ENCODE results near the gene TMBIM4. TPM values are rescaled to one million over a fixed set of nuclear protein-coding genes. Genes with fewer than 3 reads are reported as not detected.

TMBIM4 gene
- total RNA-seq, 2 experiments from 2014 or later = 24.1 to 24.2 TPM

DNA sequence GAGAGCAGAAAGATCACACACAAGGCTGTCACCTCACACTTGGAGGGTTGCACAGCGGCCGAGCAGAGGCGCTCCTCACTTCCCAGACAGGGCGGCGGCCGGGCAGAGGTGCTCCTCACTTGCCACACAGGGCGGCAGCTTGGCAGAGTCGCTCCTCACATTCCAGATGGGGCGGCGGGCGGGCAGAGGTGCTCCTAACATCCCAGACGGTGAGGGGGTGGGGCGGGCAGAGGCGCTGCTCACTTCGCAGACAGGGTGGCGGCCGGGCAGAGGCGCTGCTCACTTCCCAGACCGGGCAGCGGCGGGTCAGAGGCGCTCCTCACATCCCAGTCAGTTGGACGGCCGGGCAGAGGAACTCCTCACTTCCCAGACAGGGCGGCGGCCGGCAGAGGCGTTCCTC is 9.1 kb downstream of the TMBIM4 start:
- Mint-ChIP-seq H3K4me1 (ENCODE audit: low read depth) (peaks cover 84% of the 10 kb centered on the region), H3K27ac (no peak overlapping the region), H3K27me3 (no peaks in the 10 kb centered on the region), H3K4me3 (no peak overlapping the region), H3K36me3 (ENCODE audit: low read depth) (peaks cover 84% of the 10 kb centered on the region), H3K9me3 (peaks cover 13% of the 10 kb centered on the region)
- TF ChIP-seq, protein P1, sequence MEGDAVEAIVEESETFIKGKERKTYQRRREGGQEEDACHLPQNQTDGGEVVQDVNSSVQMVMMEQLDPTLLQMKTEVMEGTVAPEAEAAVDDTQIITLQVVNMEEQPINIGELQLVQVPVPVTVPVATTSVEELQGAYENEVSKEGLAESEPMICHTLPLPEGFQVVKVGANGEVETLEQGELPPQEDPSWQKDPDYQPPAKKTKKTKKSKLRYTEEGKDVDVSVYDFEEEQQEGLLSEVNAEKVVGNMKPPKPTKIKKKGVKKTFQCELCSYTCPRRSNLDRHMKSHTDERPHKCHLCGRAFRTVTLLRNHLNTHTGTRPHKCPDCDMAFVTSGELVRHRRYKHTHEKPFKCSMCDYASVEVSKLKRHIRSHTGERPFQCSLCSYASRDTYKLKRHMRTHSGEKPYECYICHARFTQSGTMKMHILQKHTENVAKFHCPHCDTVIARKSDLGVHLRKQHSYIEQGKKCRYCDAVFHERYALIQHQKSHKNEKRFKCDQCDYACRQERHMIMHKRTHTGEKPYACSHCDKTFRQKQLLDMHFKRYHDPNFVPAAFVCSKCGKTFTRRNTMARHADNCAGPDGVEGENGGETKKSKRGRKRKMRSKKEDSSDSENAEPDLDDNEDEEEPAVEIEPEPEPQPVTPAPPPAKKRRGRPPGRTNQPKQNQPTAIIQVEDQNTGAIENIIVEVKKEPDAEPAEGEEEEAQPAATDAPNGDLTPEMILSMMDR (IDR thresholded peaks at IDR 0.05) = no peak
- H3K9me3 ChIP-seq (ENCODE audit: control insufficient read depth in 1 of 2, insufficient read depth in 1 of 2, low read length in 2 of 2) = peaks cover 0 to 6% of the 10 kb centered on the region in 2 experiments
- intact Hi-C loops (cut with DNase I, micrococcal nuclease) = loop anchor here in 1 of 2 experiments (10.0 kb wide), 1 partner anchor 144 kb away; the partner anchor contains the start of gene HELB
- peaks cover 18% of the 10 kb centered on the region for H3K36me3 ChIP-seq (ENCODE audit: insufficient read depth, low read length)
- no peak for ATAC-seq (ENCODE audit: poor library complexity)
- ChIA-PET CTCF (no interaction called here), POLR2A (interaction anchor here (1.1 to 6.0 kb wide), 2 partner anchors 9 to 30 kb away, joined by 4 to 31 read pairs; partner anchors contain the start of genes LLPH and TMBIM4)
- H3K4me1 ChIP-seq (ENCODE audit: insufficient read depth, low read length) = no peaks in the 10 kb centered on the region
- no peak overlapping the region for H3K4me3 ChIP-seq (ENCODE audit: low read length)
- H3K27me3 ChIP-seq (ENCODE audit: control insufficient read depth in 1 of 2, insufficient read depth in 2 of 2, low read length in 2 of 2) = no peaks in the 10 kb centered on the region
- no peak for DNase-seq
- no peak overlapping the region for H3K27ac ChIP-seq (ENCODE audit: low read depth in 1 of 2, low read length in 2 of 2)

DNA sequence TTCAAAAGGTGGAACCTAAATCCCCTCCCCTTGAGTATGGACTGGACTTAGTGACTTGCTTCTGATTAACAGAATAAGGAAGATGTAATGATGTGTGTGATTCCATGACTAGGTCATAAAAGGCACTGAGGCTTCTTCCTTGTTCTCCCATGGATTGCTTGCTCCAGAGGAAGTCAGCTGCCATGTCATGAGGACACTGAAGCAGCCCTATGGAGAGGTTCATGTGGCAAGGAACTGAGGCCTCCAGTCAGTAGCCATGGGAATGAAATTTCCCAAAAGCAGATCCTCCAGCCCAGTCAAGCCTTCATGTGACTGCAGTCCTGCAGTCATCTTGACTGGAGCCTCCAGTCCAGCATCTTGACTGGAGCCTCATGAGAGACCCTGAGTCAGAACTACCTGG is 10.7 kb downstream of the TMBIM4 start:
- Mint-ChIP-seq H3K36me3 (ENCODE audit: low read depth) (peaks cover 73% of the 10 kb centered on the region), H3K9me3 (peaks cover 4% of the 10 kb centered on the region), H3K4me3 (no peak overlapping the region), H3K27me3 (no peaks in the 10 kb centered on the region), H3K27ac (peak overlapping the region; percentile 15), H3K4me1 (ENCODE audit: low read depth) (peaks cover 71% of the 10 kb centered on the region)
- Histone ChIP-seq H3K27me3 (ENCODE audit: control insufficient read depth in 1 of 2, insufficient read depth in 2 of 2, low read length in 2 of 2) (no peaks in the 10 kb centered on the region), H3K36me3 (ENCODE audit: insufficient read depth, low read length) (peaks cover 21% of the 10 kb centered on the region), H3K4me1 (ENCODE audit: insufficient read depth, low read length) (peaks cover 4% of the 10 kb centered on the region), H3K4me3 (ENCODE audit: low read length) (no peak overlapping the region), H3K27ac (ENCODE audit: low read depth in 1 of 2, low read length in 2 of 2) (no peak overlapping the region), H3K9me3 (ENCODE audit: control insufficient read depth in 1 of 2, insufficient read depth in 1 of 2, low read length in 2 of 2) (peaks cover 0 to 6% of the 10 kb centered on the region in 2 experiments)
- intact Hi-C loops (cut with DNase I, micrococcal nuclease) = no loop called here
- ATAC-seq (ENCODE audit: poor library complexity) (no peak), DNase-seq (no peak)
- TF ChIP-seq, protein P1 (IDR thresholded peaks at IDR 0.05) = no peak
- POLR2A ChIA-PET = interaction anchor here (6.0 kb wide), 1 partner anchor 10 kb away, joined by 31 read pairs; the partner anchor contains the start of gene TMBIM4
- CTCF ChIA-PET = interaction anchor here (1.4 kb wide), 1 partner anchor 17 kb away, joined by 3 read pairs; no protein-coding TSS in a partner anchor

DNA sequence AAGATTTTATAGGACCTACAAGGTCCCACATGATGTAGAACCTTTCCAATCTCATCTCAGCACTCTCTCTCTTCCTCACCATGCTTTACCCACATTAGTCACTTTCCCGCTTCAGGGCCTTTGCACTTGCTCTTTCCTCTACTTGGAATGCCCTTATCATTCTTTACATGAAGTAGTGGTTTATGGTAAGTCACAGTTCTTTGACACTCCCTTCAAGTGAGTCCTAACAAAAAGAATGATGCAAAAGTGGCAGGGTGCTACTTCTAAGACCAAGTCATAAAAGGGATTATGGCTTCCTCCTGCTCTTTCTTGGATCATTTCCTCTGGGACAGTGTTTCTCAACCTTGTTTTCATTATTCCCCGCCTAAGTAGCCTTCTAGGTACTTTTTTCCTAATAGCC is 13.1 kb downstream of the TMBIM4 start:
- Histone ChIP-seq H3K4me1 (ENCODE audit: insufficient read depth, low read length) (peaks cover 4% of the 10 kb centered on the region), H3K27me3 (ENCODE audit: control insufficient read depth in 1 of 2, insufficient read depth in 2 of 2, low read length in 2 of 2) (no peaks in the 10 kb centered on the region), H3K4me3 (ENCODE audit: low read length) (no peak overlapping the region), H3K9me3 (ENCODE audit: control insufficient read depth in 1 of 2, insufficient read depth in 1 of 2, low read length in 2 of 2) (peaks cover 0 to 6% of the 10 kb centered on the region in 2 experiments), H3K36me3 (ENCODE audit: insufficient read depth, low read length) (peaks cover 29% of the 10 kb centered on the region), H3K27ac (ENCODE audit: low read depth in 1 of 2, low read length in 2 of 2) (no peak overlapping the region)
- CTCF ChIA-PET = no interaction called here
- POLR2A ChIA-PET = interaction anchor here (6.0 kb wide), 1 partner anchor 13 kb away, joined by 31 read pairs; the partner anchor contains the start of gene TMBIM4
- Mint-ChIP-seq H3K4me3 (no peak overlapping the region), H3K9me3 (no peaks in the 10 kb centered on the region), H3K27ac (no peak overlapping the region), H3K4me1 (ENCODE audit: low read depth) (peaks cover 46% of the 10 kb centered on the region), H3K27me3 (no peaks in the 10 kb centered on the region), H3K36me3 (ENCODE audit: low read depth) (peaks cover 67% of the 10 kb centered on the region)
- no peak for ATAC-seq (ENCODE audit: poor library complexity)
- TF ChIP-seq, protein P1 (IDR thresholded peaks at IDR 0.05) = no peak
- DNase-seq = no peak
- intact Hi-C loops (cut with DNase I, micrococcal nuclease) = no loop called here
